ENCODE results near the gene MYO5A. TPM values are rescaled to one million over a fixed set of nuclear protein-coding genes. Genes with fewer than 3 reads are reported as not detected.

The MYO5A gene
- total RNA-seq, 1 experiment from 2014 or later, result 9.9 TPM

DNA sequence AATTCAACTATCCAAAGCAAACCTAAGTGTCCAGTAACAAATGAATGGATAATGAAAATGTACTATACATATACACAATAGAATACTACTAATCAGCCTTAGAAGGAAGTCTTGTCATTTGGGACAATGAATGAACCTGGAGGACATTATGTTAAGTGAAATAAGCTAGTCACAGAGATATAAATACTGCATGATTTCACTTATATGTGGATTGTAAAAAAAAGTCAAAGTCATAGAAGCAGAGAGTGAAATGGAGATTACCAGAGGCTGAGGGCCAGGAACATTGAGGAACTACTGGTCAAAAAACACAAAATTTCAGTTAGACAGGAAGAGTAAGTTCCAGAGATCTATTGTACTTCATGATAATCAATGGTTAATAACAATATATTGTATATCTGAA, 33.6 kb downstream of the MYO5A start:
- Histone ChIP-seq H3K4me3 (ENCODE audit: low read depth, low read length) (no peak overlapping the region), H3K9me3 (no peaks in the 10 kb centered on the region), H3K36me3 (ENCODE audit: control insufficient read depth, insufficient read depth, low read length) (no peaks in the 10 kb centered on the region), H3K27me3 (replicated peaks; ENCODE audit: control insufficient read depth, insufficient read depth, low read length) (no peaks in the 10 kb centered on the region), H3K4me1 (no peaks in the 10 kb centered on the region)
- Mint-ChIP-seq H3K4me3 (ENCODE audit: unreplicated experiment) (no peak overlapping the region), H3K4me1 (ENCODE audit: low read depth, unreplicated experiment) (no peaks in the 10 kb centered on the region), H3K36me3 (ENCODE audit: insufficient read depth, unreplicated experiment) (no peaks in the 10 kb centered on the region), H3K27me3 (ENCODE audit: insufficient read depth, unreplicated experiment) (no peaks in the 10 kb centered on the region), H3K27ac (ENCODE audit: unreplicated experiment) (no peak overlapping the region), H3K9me3 (ENCODE audit: unreplicated experiment) (no peaks in the 10 kb centered on the region)
- CTCF ChIA-PET, result no interaction called here
- POLR2A ChIA-PET, result no interaction called here
- intact Hi-C loops (cut with micrococcal nuclease; ENCODE audit: unreplicated experiment), result no loop called here
- DNase-seq, result no peak
- no peak for TF ChIP-seq CTCF (IDR thresholded peaks at IDR 0.05; ENCODE audit: insufficient read depth in 1 of 2, low read depth in 1 of 2, low read length in 1 of 2, severe bottlenecking in 1 of 2, unreplicated experiment in 1 of 2)
- BruUV-seq (replicated peaks), result no TSS peak

GRCh38 chr15:52493968-52494367, 34.7 kb downstream of the MYO5A start:
- no peak for DNase-seq
- no peak overlapping the region for H3K4me3 ChIP-seq (ENCODE audit: low read depth, low read length)
- ChIA-PET CTCF (no interaction called here), POLR2A (no interaction called here)
- BruUV-seq (replicated peaks), result no TSS peak
- H3K9me3 ChIP-seq, result no peaks in the 10 kb centered on the region
- H3K27me3 ChIP-seq (replicated peaks; ENCODE audit: control insufficient read depth, insufficient read depth, low read length), result no peaks in the 10 kb centered on the region
- no peaks in the 10 kb centered on the region for H3K36me3 Mint-ChIP-seq (ENCODE audit: insufficient read depth, unreplicated experiment)
- H3K9me3 Mint-ChIP-seq (ENCODE audit: unreplicated experiment), result no peaks in the 10 kb centered on the region
- no peak overlapping the region for H3K27ac Mint-ChIP-seq (ENCODE audit: unreplicated experiment)
- no peak for TF ChIP-seq CTCF (IDR thresholded peaks at IDR 0.05; ENCODE audit: insufficient read depth in 1 of 2, low read depth in 1 of 2, low read length in 1 of 2, severe bottlenecking in 1 of 2, unreplicated experiment in 1 of 2)
- no peaks in the 10 kb centered on the region for H3K4me1 ChIP-seq
- no peaks in the 10 kb centered on the region for H3K36me3 ChIP-seq (ENCODE audit: control insufficient read depth, insufficient read depth, low read length)
- no peaks in the 10 kb centered on the region for H3K27me3 Mint-ChIP-seq (ENCODE audit: insufficient read depth, unreplicated experiment)
- no peak overlapping the region for H3K4me3 Mint-ChIP-seq (ENCODE audit: unreplicated experiment)
- H3K4me1 Mint-ChIP-seq (ENCODE audit: low read depth, unreplicated experiment), result no peaks in the 10 kb centered on the region
- intact Hi-C loops (cut with micrococcal nuclease; ENCODE audit: unreplicated experiment), result no loop called here

DNA sequence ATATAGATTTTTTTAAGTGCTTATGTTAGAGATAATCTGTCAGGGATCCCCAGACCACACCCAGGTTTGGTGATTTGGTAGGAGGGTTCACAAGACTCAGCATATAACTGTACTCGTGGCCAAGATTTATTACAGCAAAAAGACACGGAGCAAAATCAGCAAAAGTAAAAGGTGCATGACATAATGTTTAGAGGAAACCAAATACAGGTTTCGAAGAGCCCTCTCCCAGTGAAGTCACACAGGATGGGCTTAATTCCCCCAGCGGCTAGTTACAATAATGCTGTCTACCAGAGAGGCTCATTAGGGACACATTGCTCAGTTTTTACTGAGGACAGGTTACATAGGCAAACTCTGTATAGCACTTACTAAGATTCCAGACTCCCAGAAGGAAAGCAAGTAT, 36.5 kb downstream of the MYO5A start:
- Mint-ChIP-seq H3K9me3 (ENCODE audit: unreplicated experiment) (no peaks in the 10 kb centered on the region), H3K27ac (ENCODE audit: unreplicated experiment) (no peak overlapping the region), H3K4me3 (ENCODE audit: unreplicated experiment) (no peak overlapping the region), H3K27me3 (ENCODE audit: insufficient read depth, unreplicated experiment) (no peaks in the 10 kb centered on the region), H3K36me3 (ENCODE audit: insufficient read depth, unreplicated experiment) (no peaks in the 10 kb centered on the region), H3K4me1 (ENCODE audit: low read depth, unreplicated experiment) (no peaks in the 10 kb centered on the region)
- no peak overlapping the region for H3K4me3 ChIP-seq (ENCODE audit: low read depth, low read length)
- BruUV-seq (replicated peaks), result no TSS peak
- no peak for TF ChIP-seq CTCF (IDR thresholded peaks at IDR 0.05; ENCODE audit: insufficient read depth in 1 of 2, low read depth in 1 of 2, low read length in 1 of 2, severe bottlenecking in 1 of 2, unreplicated experiment in 1 of 2)
- intact Hi-C loops (cut with micrococcal nuclease; ENCODE audit: unreplicated experiment), result no loop called here
- no peaks in the 10 kb centered on the region for H3K27me3 ChIP-seq (replicated peaks; ENCODE audit: control insufficient read depth, insufficient read depth, low read length)
- no peaks in the 10 kb centered on the region for H3K36me3 ChIP-seq (ENCODE audit: control insufficient read depth, insufficient read depth, low read length)
- CTCF ChIA-PET, result no interaction called here
- DNase-seq, result no peak
- H3K4me1 ChIP-seq, result no peaks in the 10 kb centered on the region
- no peaks in the 10 kb centered on the region for H3K9me3 ChIP-seq
- POLR2A ChIA-PET, result no interaction called here
